Ovary (tissue), 9 donors: Measurements from ENCODE around the gene SPAM1. TPM values are rescaled to one million over a fixed set of nuclear protein-coding genes. Genes with fewer than 3 reads are reported as not detected.
"Not testable (repeated sequence)": the region's sequence is repeated elsewhere in the genome, so short reads cannot be mapped to it uniquely, and the experiment has no call there.

Experiments
- DNase-seq, 5 donors: peaks; one replicate each; pipeline ENCODE4 v3.0.0-alpha.2; 2019 to 2020
- H3K27ac ChIP-seq, 2 donors: fragments of 200-600 bp; one replicate each; pipeline versions ENCODE4 v1.5.1 to v1.8.0; 2019 to 2022
- H3K27me3 ChIP-seq: fragments of 200-600 bp; one replicate; pipeline ENCODE4 v1.8.0; 2022
- H3K36me3 ChIP-seq: fragments of 200-600 bp; sonication (generic); one replicate; pipeline ENCODE4 v1.5.1; 2019
- H3K4me1 ChIP-seq: one replicate; pipeline ENCODE4 v1.8.1; 2013; ENCODE audit warnings: mild to moderate bottlenecking, moderate library complexity; ENCODE audit not compliant: insufficient read depth
- H3K4me3 ChIP-seq: fragments of 200-600 bp; sonication (generic); one replicate; pipeline ENCODE4 v1.5.1; 2017
- H3K9me3 ChIP-seq, 2 donors: fragments of 200-600 bp in 1 of 2; sonication (generic) in 1 of 2; one replicate each; pipeline versions ENCODE4 v1.5.1 to v1.8.1; 2013 to 2019; ENCODE audit warnings: mild to moderate bottlenecking in 1 of 2, moderate library complexity in 1 of 2
- CTCF ChIP-seq, 3 donors: fragments of 450-650 bp in 2 of 3; fragments of 200-600 bp in 1 of 3; IDR thresholded peaks; one replicate each; pipeline versions ENCODE4 v1.5.1 to v1.8.0; 2016 to 2022; ENCODE audit warnings: antibody characterized with exemption in 3 of 3, mild to moderate bottlenecking in 1 of 3
- EP300 ChIP-seq: sonication (generic); formaldehyde crosslinking; IDR thresholded peaks from one replicate; pipeline ENCODE4 v1.6.1; 2017; ENCODE audit warnings: antibody characterized with exemption
- POLR2A ChIP-seq: fragments of 450-650 bp; IDR thresholded peaks from one replicate; pipeline ENCODE4 v1.6.1; 2017; ENCODE audit warnings: antibody characterized with exemption, mild to moderate bottlenecking, moderate library complexity
- WGBS, 3 donors: extraction: QIAGEN DNeasy Blood & Tissue Kit in 1 of 3; methylation state at CpG; one replicate each; pipeline versions ENCODE4 v1.1.5 to v1.1.7; 2013 to 2017; 5-methylcytosine and 5-hydroxymethylcytosine counted together
- intact Hi-C, 4 donors: fragments of 100-400 bp; cut with DNase I; formaldehyde crosslinking; loops; one replicate each; pipeline versions ENCODE4 v1.11.0 to v1.15.1; 2022 to 2023
- polyA plus RNA-seq, 2 donors: library from polyadenylated mRNA; stranded (reverse); fragments of 200-250 nt in 1 of 2; fragments of 350-450 nt in 1 of 2; fragmentation: Illumina TruSeq in 1 of 2; extraction: RNeasy Lipid Tissue Mini Kit (QIAGEN cat#74804) in 1 of 2; gene quantifications; one replicate each; pipeline ENCODE4 v1.2.3, GENCODE V29; 2013 to 2014
- total RNA-seq, 7 donors: library from RNA; depleted of rRNA in 2 of 7; stranded (reverse); fragments of >200 nt in 2 of 7; fragmentation: NEBNext Ultra II Directional in 3 of 7; extraction: Animal tissue kit (Norgen Biotek cat#: 25700) in 3 of 7; gene quantifications; one replicate each; pipeline versions ENCODE4 v1.1.0 to v1.2.4, GENCODE V29; 2016 to 2023
- donor health status: DM: no; HTN: no; CAD: no; lungs with moderate emphysema.
- donor health status: DM: no; HTN: no; CAD: no.
- donor health status: Bipolar disorder and iron deficiency.
- donor health status: DM: yes; HTN: yes; CAD: no.
- donor health status: DM: no; HTN: no; CAD: no.
- donor health status: DM: yes; HTN: yes; CAD: no.

The SPAM1 gene
- total and polyA plus RNA-seq, 9 donors, result not detected

DNA sequence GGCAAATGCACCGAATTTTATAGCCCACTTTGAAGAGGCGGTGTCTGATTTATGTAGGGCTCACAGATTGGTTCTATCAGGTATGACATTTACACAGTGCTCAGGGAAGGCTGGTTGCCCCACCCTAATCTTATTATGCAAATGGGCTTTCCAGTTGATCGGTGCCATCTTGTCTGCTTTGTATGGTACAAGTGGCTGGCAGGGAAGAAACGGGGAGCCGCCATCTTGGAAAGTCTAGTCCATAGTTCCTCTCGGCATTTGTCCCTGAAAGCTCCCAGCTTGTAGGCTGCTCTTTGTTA, 71.2 kb downstream of the SPAM1 start:
- Histone ChIP-seq H3K4me1 (no peaks in the 10 kb centered on the region), H3K27ac (no peak overlapping the region), H3K9me3 (no peaks in the 10 kb centered on the region), H3K36me3 (no peaks in the 10 kb centered on the region), H3K27me3 (no peaks in the 10 kb centered on the region), H3K4me3 (no peak overlapping the region)
- 93 to 97% (median 94%) methylated on average over 6 of the region's 6 CpGs for WGBS, 3 donors
- TF ChIP-seq EP300, result no peak
- TF ChIP-seq CTCF (IDR thresholded peaks at IDR 0.05), result no peak
- no peak for TF ChIP-seq POLR2A
- DNase-seq, result no peak
- intact Hi-C loops, result no loop called here

DNA sequence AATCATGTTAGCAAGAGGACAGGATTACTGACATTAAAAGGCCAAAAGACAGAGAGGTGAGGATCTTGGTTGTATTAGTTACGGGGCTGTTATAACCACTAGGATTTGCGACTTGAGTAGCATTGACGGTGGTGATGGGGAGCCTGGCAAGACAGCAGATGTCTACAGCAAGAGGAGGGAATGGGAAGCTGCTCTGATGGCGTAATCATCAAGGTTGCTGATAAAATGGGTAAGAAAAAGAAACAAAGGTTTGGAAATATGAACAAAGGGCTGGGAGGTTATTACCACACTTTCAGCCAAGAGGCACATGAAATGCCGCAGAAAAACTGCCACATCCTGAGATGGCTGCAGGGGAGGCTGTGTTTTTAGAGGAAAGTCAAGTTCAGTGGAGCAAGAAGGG, 73.9 kb downstream of the SPAM1 start:
- no peaks in the 10 kb centered on the region for H3K27me3 ChIP-seq
- 82 to 85% (median 84%) methylated on average over 5 of the region's 5 CpGs for WGBS, 3 donors
- no peaks in the 10 kb centered on the region for H3K9me3 ChIP-seq
- DNase-seq, result no peak
- H3K4me3 ChIP-seq, result no peak overlapping the region
- H3K4me1 ChIP-seq, result no peaks in the 10 kb centered on the region
- no peak for TF ChIP-seq CTCF (IDR thresholded peaks at IDR 0.05)
- TF ChIP-seq POLR2A, result no peak
- TF ChIP-seq EP300, result no peak
- intact Hi-C loops, result no loop called here
- H3K36me3 ChIP-seq, result no peaks in the 10 kb centered on the region
- no peak overlapping the region for H3K27ac ChIP-seq

DNA sequence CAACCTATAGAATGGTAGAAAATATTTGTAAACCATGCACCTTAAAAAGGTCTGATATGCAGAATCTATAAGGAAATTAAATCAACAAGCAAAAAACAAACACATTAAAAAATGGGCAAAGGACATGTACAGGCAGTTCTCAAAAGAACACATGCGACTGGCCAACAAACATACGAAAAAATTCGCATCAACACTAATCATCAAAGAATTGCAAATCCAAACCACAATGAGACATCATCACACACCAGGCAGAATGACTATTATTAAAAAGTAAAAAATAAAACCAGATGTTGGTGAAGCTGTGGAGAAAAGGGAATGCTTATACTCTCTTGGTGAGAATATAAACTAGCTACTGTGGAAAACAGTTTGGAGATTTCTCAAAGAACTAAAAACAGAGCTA, 74.7 kb downstream of the SPAM1 start:
- no peak for DNase-seq
- no peak overlapping the region for H3K27ac ChIP-seq
- no peaks in the 10 kb centered on the region for H3K4me1 ChIP-seq
- WGBS, 3 donors, result 93 to 95% (median 93%) methylated on average over 3 of the region's 3 CpGs
- no peak overlapping the region for H3K4me3 ChIP-seq
- H3K9me3 ChIP-seq, result no peaks in the 10 kb centered on the region
- TF ChIP-seq EP300 (no peak), CTCF (IDR thresholded peaks at IDR 0.05) (no peak), POLR2A (no peak)
- H3K27me3 ChIP-seq, result no peaks in the 10 kb centered on the region
- no peaks in the 10 kb centered on the region for H3K36me3 ChIP-seq
- intact Hi-C loops, result no loop called here

DNA sequence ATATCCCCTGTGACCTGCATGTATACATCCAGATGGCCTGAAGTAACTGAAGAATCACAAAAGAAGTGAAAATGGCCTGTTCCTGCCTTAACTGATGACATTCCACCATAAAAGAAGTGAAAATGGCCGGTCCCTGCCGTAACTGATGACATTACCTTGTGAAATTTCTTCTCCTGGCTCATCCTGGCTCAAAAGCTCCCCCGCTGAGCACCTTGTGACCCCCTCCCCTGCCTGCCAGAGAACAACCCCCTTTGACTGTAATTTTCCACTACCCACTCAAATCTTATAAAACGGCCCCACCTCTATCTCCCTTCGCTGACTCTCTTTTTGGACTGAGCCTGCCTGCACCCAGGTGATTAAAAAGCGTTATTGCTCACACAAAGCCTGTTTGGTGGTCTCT, 83.3 kb downstream of the SPAM1 start:
- H3K4me1 ChIP-seq, H3K9me3 ChIP-seq, H3K27me3 ChIP-seq, H3K27ac ChIP-seq, H3K36me3 ChIP-seq, DNase-seq, H3K4me3 ChIP-seq, intact Hi-C loops: not testable (repeated sequence)
- WGBS, 3 donors, result 81 to 88% (median 84%) methylated on average over 6 of the region's 6 CpGs

DNA sequence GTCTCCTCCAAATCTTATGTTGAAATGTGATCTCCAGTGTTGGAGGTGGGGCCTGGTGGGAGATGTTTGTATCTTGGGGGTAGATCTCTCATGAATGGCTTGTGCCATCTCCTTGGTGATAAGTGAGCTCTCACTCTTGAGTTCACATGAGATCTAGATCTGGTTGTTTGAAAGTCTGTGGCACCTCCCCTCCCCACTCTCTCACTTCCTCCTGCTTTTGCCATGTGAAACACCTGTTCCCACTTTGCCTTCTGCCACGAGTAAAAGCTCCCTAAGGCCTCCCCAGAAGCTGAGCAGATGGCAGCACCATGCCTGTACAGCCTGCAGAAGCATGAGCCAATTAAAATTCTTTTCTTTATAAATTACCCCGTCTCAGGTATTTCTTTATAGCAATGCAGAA, 84.3 kb downstream of the SPAM1 start:
- intact Hi-C loops, result no loop called here
- H3K27me3 ChIP-seq, result no peaks in the 10 kb centered on the region
- H3K9me3 ChIP-seq, result no peaks in the 10 kb centered on the region
- DNase-seq, result no peak
- no peak overlapping the region for H3K27ac ChIP-seq
- no peak overlapping the region for H3K4me3 ChIP-seq
- no peak for TF ChIP-seq CTCF (IDR thresholded peaks at IDR 0.05)
- TF ChIP-seq EP300, result no peak
- H3K4me1 ChIP-seq, result no peaks in the 10 kb centered on the region
- H3K36me3 ChIP-seq, result no peaks in the 10 kb centered on the region
- 65 to 76% (median 69%) methylated on average over 2 of the region's 2 CpGs for whole genome bisulfite sequencing, 3 donors

Other genes starting within 250 kb of the SPAM1 start
- 10 to 100 TPM; 36.8 to 71.5 (median 50.8) TPM for gene WASL, start 176.2 kb upstream of the SPAM1 start, total RNA-seq
- gene WASL, start 176.2 kb upstream of the SPAM1 start, polyA plus RNA-seq, result 10 to 100 TPM; 29.1 to 43.5 TPM
- under 1 TPM in 1 of 7 donors, not detected in 6; 0.20 TPM for gene HYAL4, start 80.1 kb upstream of the SPAM1 start, total RNA-seq
- gene HYAL4, start 80.1 kb upstream of the SPAM1 start, polyA plus RNA-seq, result not detected
- gene TMEM229A, start 107.8 kb downstream of the SPAM1 start, total RNA-seq, result under 1 TPM in 4 of 7 donors, not detected in 3; 0.47 to 0.92 (median 0.60) TPM
- gene TMEM229A, start 107.8 kb downstream of the SPAM1 start, polyA plus RNA-seq, result 1 to 10 TPM in 1 of 2 donors, under 1 TPM in 1; 0.22 to 1.8 TPM